ENCODE data around the gene MYO5B. TPM values are rescaled to one million over a fixed set of nuclear protein-coding genes. Genes with fewer than 3 reads are reported as not detected.
"Not testable (repeated sequence)": the region's sequence is repeated elsewhere in the genome, so short reads cannot be mapped to it uniquely, and the experiment has no call there.

The MYO5B gene
- total RNA-seq, 2 donors from 2014 or later, result 128 to 139 TPM

- intact Hi-C loops (cut with DNase I, micrococcal nuclease), result no loop called here
- ATAC-seq (peak; percentile 82), DNase-seq (peak; percentile 87 to 91)
These were observed 381.4 kb downstream of the MYO5B start, which contains the start of gene ACAA2 for GRCh38 chr18:49813319-49814146. TSS of gene ACAA2 (minus strand) at chr18:49813533. CDS start at chr18:49813484, 49 bp downstream.

GRCh38 chr18:49813069-49813318 is 382.0 kb downstream of the MYO5B start:
- DNase-seq, result peak in 1 of 2 donors; percentile 60
- intact Hi-C loops (cut with DNase I, micrococcal nuclease), result no loop called here
- peak; percentile 25 for ATAC-seq

- intact Hi-C loops (cut with DNase I, micrococcal nuclease), result no loop called here
- DNase-seq, result no peak
- ATAC-seq, result no peak
These were observed 382.5 kb downstream of the MYO5B start for GRCh38 chr18:49812286-49813068.

GRCh38 chr18:49811151-49811938 is 383.6 kb downstream of the MYO5B start:
- intact Hi-C loops (cut with DNase I, micrococcal nuclease), result no loop called here
- DNase-seq, result no peak
- peak; percentile 58 for ATAC-seq

GRCh38 chr18:49808553-49809191 is 386.3 kb downstream of the MYO5B start:
- intact Hi-C loops (cut with DNase I, micrococcal nuclease); ATAC-seq: not testable (repeated sequence)

GRCh38 chr18:49804096-49804495 is 390.9 kb downstream of the MYO5B start:
- DNase-seq, result no peak
- intact Hi-C loops (cut with DNase I, micrococcal nuclease), result no loop called here
- ATAC-seq, result no peak

More at GRCh38 chr18:49808553-49809191, 386.3 kb downstream of the MYO5B start:
- DNase-seq, result not testable (repeated sequence)

- DNase-seq, result no peak
- intact Hi-C loops (cut with DNase I, micrococcal nuclease), result no loop called here
- no peak for ATAC-seq
These were observed 392.3 kb downstream of the MYO5B start for GRCh38 chr18:49802623-49803022.

- intact Hi-C loops (cut with DNase I, micrococcal nuclease); DNase-seq; ATAC-seq: not testable (repeated sequence)
These were observed 394.5 kb downstream of the MYO5B start for GRCh38 chr18:49800491-49800890.

GRCh38 chr18:49799806-49800205 is 395.1 kb downstream of the MYO5B start:
- intact Hi-C loops (cut with DNase I, micrococcal nuclease); DNase-seq; ATAC-seq: not testable (repeated sequence)

GRCh38 chr18:49798001-49798400 is 396.9 kb downstream of the MYO5B start:
- intact Hi-C loops (cut with DNase I, micrococcal nuclease), result no loop called here
- DNase-seq (no peak), ATAC-seq (no peak)

GRCh38 chr18:49795612-49796552 is 399.1 kb downstream of the MYO5B start:
- no peak for ATAC-seq
- intact Hi-C loops (cut with DNase I, micrococcal nuclease), result no loop called here
- no peak for DNase-seq

- intact Hi-C loops (cut with DNase I, micrococcal nuclease), result no loop called here
- no peak for ATAC-seq
- DNase-seq, result no peak
These were observed 400.2 kb downstream of the MYO5B start for GRCh38 chr18:49794743-49795142.

- not testable (repeated sequence) for ATAC-seq
- intact Hi-C loops (cut with DNase I, micrococcal nuclease), result loop anchor here in 1 of 2 donors (10.0 kb wide), 1 partner anchor 235 kb away; no protein-coding TSS in a partner anchor
These were observed 405.3 kb downstream of the MYO5B start for GRCh38 chr18:49789560-49790134.

GRCh38 chr18:49788327-49788898 is 406.5 kb downstream of the MYO5B start:
- peak; percentile 89 for ATAC-seq
- no peak for DNase-seq
- intact Hi-C loops (cut with DNase I, micrococcal nuclease), result loop anchor here in 1 of 2 donors (10.0 kb wide), 1 partner anchor 234 kb away; no protein-coding TSS in a partner anchor

More at GRCh38 chr18:49789560-49790134, 405.3 kb downstream of the MYO5B start:
- not testable (repeated sequence) for DNase-seq

GRCh38 chr18:49786019-49786720 is 408.8 kb downstream of the MYO5B start:
- intact Hi-C loops (cut with DNase I, micrococcal nuclease), result loop anchor here in 1 of 2 donors (10.0 kb wide), 1 partner anchor 231 kb away; no protein-coding TSS in a partner anchor
- DNase-seq (no peak), ATAC-seq (no peak)

Data from left colon (tissue), 2 donors.